HUES48 (cell line): ENCODE measurements around the gene ATP13A2.

Experiments
- H3K27ac ChIP-seq: one replicate; pipeline ENCODE4 v1.7.0; 2013; ENCODE audit warnings: low read depth, low read length, inconsistent platforms
- H3K27me3 ChIP-seq: 2 replicates; pipeline ENCODE4 v1.6.1; 2013; ENCODE audit warnings: mild to moderate bottlenecking, low read length; ENCODE audit not compliant: control insufficient read depth, insufficient read depth
- H3K36me3 ChIP-seq: 2 replicates; pipeline ENCODE4 v1.6.1; 2013; ENCODE audit warnings: low read length; ENCODE audit not compliant: control insufficient read depth, insufficient read depth
- H3K4me1 ChIP-seq: 2 replicates; pipeline ENCODE4 v1.6.1; 2013; ENCODE audit warnings: mild to moderate bottlenecking, low read length; ENCODE audit not compliant: control insufficient read depth, insufficient read depth
- H3K4me3 ChIP-seq: 2 replicates; pipeline ENCODE4 v1.5.1; 2013; ENCODE audit warnings: mild to moderate bottlenecking, low read depth, low read length
- H3K9ac ChIP-seq: 2 replicates; pipeline ENCODE4 v1.6.1; 2013; ENCODE audit warnings: mild to moderate bottlenecking, low read depth, low read length, moderate library complexity
- H3K9me3 ChIP-seq: 2 replicates; pipeline ENCODE4 v1.6.1; 2013; ENCODE audit warnings: low read length; ENCODE audit not compliant: control insufficient read depth, insufficient read depth

Gene ATP13A2

DNA sequence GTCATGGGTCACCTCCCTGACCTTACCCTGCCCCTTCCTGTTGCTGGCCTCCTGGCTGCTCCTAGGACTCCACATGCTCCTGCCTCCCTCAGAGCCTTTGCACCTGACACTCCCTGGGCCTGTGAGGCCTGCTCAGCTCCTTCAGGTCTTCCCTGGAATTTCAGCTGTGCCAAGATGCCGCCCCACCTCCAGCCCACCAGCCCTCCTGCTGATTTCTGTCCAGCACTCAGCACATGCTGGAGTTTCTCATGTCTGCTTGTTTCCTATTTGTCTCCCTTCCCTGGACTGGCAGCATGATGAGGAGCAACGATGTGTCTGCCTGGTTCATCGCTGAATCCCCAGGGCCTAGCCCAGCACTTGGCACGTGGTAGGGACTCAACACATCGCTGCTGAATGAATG is 34.4 kb downstream of the ATP13A2 start:
- peaks cover 8% of the 10 kb centered on the region for H3K4me1 ChIP-seq
- H3K27ac ChIP-seq = no peak overlapping the region
- peaks cover 42% of the 10 kb centered on the region for H3K36me3 ChIP-seq
- no peaks in the 10 kb centered on the region for H3K9me3 ChIP-seq
- no peaks in the 10 kb centered on the region for H3K27me3 ChIP-seq
- H3K4me3 ChIP-seq = no peak overlapping the region
- no peak overlapping the region for H3K9ac ChIP-seq

DNA sequence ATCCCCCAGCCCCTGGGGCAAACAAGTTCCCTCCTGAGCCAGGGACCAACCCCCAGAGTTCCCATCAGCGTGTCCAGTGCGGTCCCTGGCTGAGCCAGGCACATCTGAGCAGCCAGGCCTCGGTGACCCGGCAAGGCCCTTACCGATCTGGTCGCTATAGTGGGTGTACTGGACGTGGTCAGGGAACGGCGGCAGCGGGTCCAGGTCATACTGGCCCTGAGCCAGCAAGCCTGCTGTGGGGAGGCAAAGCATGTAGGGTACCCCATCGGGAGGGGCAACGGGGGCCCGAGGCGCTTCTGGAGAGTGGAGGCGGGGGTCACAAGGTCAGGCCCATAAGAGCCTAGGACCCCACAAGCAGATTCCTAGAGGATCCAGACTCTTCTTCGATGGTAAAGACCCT is 34.8 kb downstream of the ATP13A2 start:
- H3K9ac ChIP-seq = no peak overlapping the region
- H3K27me3 ChIP-seq = no peaks in the 10 kb centered on the region
- H3K4me1 ChIP-seq = peaks cover 11% of the 10 kb centered on the region
- H3K36me3 ChIP-seq = peaks cover 46% of the 10 kb centered on the region
- no peak overlapping the region for H3K27ac ChIP-seq
- H3K9me3 ChIP-seq = no peaks in the 10 kb centered on the region
- H3K4me3 ChIP-seq = no peak overlapping the region

DNA sequence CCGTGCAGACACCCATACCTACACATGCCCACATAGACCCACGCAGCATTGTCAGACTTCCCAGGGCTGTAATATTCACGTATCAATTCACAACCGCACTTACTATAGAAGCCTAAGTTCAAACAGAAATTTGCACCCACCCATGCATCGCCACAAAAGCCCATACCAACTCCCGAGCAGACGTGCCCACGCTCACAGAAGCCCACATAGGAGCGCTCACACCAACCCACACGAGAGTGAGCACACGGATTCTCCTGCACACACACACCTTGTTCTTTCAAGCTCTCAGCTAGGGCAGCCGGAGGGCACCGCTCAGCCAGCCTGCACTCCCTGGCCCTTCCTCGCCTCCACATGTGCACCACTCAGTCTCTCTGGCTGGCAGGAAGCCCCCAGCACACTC is 35.9 kb downstream of the ATP13A2 start:
- Histone ChIP-seq H3K9me3 (no peaks in the 10 kb centered on the region), H3K4me1 (peaks cover 13% of the 10 kb centered on the region), H3K9ac (no peak overlapping the region), H3K27me3 (no peaks in the 10 kb centered on the region), H3K36me3 (peaks cover 53% of the 10 kb centered on the region), H3K27ac (no peak overlapping the region), H3K4me3 (no peak overlapping the region)

DNA sequence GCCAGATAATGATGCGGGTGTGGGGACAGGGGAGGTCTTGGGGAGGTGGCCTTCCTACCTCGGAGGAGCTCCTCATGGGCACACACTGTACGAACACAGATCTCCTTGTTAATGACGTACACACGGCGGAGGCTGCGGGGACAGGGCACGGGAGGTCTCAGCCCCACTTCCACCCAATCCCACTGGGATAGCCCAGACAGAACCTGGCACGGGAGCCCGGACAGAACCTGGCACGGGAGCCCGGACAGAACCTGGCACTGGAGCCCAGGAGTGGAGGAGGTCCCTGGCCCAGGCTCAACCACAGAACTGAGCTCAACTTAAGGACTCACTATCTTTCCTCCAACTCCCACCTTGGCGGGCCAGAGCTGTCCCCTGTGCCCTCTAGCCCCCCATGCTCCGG is 36.5 kb downstream of the ATP13A2 start:
- H3K27ac ChIP-seq = no peak overlapping the region
- peaks cover 59% of the 10 kb centered on the region for H3K36me3 ChIP-seq
- no peaks in the 10 kb centered on the region for H3K9me3 ChIP-seq
- no peaks in the 10 kb centered on the region for H3K27me3 ChIP-seq
- peaks cover 12% of the 10 kb centered on the region for H3K4me1 ChIP-seq
- no peak overlapping the region for H3K9ac ChIP-seq
- H3K4me3 ChIP-seq = no peak overlapping the region

DNA sequence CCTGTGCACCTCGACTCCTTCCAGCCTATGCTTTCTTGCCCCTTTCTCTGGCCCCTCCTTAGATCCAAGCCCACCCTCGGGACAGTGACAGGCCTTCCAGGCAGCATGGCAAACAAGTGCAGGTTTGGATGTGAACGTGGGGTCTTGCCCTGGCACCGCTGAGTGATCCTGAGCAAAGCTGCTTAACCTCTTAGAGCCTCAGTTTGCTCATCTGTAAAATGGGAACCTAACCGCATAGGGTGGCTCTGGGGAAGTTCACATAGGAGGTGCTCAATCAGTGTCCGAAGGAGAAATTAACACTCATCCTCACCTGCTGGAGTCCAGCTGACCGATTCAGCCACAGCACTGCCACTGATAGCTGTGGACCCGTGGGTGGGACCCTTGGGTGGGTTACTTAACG is 38.5 kb downstream of the ATP13A2 start:
- H3K4me3 ChIP-seq = no peak overlapping the region
- H3K9ac ChIP-seq = no peak overlapping the region
- H3K4me1 ChIP-seq = peaks cover 7% of the 10 kb centered on the region; the same call in 1 of the 2 replicates
- no peaks in the 10 kb centered on the region for H3K27me3 ChIP-seq
- no peak overlapping the region for H3K27ac ChIP-seq
- H3K36me3 ChIP-seq = peaks cover 72% of the 10 kb centered on the region
- no peaks in the 10 kb centered on the region for H3K9me3 ChIP-seq

DNA sequence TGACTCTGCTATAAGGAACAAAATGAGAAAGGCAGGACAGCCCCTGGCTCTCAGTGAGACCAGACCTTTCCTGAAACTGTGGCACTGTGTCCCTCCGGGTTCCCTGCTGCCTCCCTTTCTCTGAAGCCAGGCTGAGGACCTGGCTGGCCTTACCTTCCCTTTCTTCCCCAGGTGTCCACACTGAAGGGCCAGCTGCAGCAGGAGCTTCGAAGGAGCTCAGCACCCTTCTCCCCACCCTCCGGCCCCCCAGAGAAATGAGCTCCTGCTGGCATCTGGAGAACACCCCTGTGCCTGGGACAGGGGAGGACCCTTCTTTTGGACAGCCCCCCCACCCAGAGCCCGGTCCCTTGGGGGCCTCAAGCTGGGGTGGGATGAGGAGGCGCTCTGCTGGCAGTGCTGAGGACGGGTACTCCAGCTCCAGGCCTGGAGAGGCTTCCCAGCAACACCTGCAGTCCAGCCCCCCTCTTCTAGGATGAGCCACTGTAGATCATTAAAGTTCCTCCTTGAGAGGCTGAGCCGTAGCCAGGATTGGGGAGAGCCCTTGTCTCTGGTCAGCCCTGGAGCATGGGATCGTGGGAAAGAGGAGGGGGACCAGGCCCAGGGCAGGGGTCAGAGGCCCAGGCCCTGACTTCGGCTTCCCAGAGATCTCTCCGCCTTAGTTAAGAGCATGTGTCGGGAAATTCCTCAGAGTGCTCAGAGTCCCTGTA is 39.4 kb downstream of the ATP13A2 start:
- H3K36me3 ChIP-seq = peaks cover 71% of the 10 kb centered on the region
- H3K4me1 ChIP-seq = peaks cover 7% of the 10 kb centered on the region; the same call in 1 of the 2 replicates
- no peak overlapping the region for H3K9ac ChIP-seq
- no peaks in the 10 kb centered on the region for H3K27me3 ChIP-seq
- peak overlapping the region; percentile 48 for H3K27ac ChIP-seq
- H3K9me3 ChIP-seq = no peaks in the 10 kb centered on the region
- H3K4me3 ChIP-seq = no peak overlapping the region

DNA sequence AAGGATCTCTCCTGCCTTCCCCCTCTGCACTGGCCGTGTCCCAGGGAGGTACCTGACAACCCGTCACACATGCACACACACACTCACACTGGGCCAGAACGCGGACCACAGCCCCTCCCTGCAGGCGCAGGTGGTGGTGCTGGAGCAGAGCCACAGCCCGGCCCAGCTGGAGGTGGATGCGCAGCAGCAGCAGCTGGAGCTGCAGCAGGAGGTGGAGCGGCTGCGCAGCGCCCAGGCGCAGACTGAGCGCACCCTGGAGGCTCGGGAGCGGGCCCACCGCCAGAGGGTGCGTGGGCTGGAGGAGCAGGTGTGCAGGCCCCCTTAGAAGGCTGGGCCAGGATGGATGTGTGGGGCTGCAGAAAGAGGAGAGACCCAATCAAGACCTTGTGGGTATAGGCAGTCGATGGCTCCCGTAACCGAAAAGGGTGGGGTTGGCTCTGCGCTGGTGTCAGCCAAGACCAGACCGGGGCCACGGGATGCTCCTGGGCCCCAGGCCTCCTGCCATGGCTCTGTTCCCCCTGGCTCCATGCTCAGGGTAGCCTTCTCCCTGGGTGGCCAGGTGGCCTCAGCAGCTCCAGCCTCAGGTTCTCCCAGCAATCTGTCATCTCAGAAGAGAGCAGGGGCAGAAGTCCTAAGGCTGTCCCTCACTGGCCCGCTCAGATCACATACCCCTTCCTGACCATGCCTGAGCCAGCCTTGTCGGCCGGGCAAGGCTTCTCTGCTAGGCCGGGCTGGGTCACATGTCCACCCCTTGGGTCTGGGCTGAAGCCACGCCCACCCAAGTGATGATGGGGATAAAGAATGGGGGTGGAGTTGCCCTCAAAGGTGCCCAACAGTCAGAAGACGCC is 40.2 kb downstream of the ATP13A2 start:
- H3K9me3 ChIP-seq = no peaks in the 10 kb centered on the region
- peak overlapping the region; percentile 48 for H3K27ac ChIP-seq
- no peaks in the 10 kb centered on the region for H3K27me3 ChIP-seq
- peaks cover 7% of the 10 kb centered on the region; the same call in 1 of the 2 replicates for H3K4me1 ChIP-seq
- peaks cover 67% of the 10 kb centered on the region for H3K36me3 ChIP-seq
- no peak overlapping the region for H3K4me3 ChIP-seq
- no peak overlapping the region for H3K9ac ChIP-seq

DNA sequence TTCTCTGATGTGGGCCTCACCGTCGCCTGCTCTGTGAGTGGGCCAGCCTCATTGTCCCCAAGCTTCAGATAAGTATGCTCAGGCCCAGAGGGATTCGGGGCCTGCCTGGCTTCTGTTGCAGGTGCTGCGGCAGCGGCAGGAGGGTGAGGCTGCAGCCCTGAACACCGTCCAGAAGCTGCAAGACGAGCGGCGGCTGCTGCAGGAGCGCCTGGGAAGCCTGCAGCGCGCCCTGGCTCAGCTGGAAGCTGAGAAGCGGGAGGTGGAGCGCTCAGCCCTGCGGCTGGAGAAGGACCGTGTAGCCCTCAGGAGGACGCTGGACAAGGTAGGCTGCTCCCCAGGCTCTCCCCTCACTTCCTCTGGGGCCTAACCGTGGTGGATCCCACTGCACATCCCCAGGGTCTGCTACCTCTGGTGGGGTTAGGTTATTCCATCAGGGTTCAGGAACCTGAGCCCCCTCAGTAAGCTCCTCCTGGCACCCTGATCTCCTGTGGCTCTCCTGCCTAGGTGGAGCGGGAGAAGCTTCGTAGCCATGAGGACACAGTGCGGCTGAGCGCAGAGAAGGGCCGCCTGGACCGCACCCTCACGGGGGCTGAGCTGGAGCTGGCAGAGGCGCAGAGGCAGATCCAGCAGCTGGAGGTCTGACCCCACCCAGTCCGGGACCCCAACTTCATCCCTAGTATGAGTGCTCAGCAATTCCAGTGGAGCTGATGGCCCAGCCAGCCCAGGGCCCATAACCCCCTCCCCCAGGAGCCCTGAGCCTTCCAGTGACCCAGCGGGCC is 41.4 kb downstream of the ATP13A2 start:
- H3K27me3 ChIP-seq = no peaks in the 10 kb centered on the region

DNA sequence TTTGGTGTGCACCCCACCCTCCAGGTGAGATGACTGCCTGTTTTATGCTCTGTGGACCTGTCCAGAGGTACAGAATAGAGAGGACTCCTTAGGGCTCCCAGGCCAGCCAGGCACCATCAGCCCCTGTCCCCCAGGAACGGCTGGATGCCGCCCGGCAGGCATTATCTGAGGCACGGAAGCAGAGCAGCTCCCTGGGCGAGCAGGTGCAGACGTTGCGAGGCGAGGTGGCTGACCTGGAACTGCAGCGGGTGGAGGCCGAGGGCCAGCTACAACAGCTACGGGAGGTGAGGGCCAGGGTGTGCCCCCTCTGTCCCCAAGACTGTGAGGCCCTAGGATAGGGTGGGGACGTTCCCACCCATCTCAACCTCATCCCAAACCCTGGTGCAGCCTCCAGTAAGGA is 42.1 kb downstream of the ATP13A2 start:
- peaks cover 7% of the 10 kb centered on the region; the same call in 1 of the 2 replicates for H3K4me1 ChIP-seq
- no peaks in the 10 kb centered on the region for H3K27me3 ChIP-seq

More for the DNA sequence above, 41.4 kb downstream of the ATP13A2 start:
- Histone ChIP-seq H3K36me3 (peaks cover 69% of the 10 kb centered on the region), H3K9me3 (no peaks in the 10 kb centered on the region), H3K4me1 (peaks cover 7% of the 10 kb centered on the region; the same call in 1 of the 2 replicates), H3K4me3 (no peak overlapping the region), H3K9ac (no peak overlapping the region), H3K27ac (no peak overlapping the region)

DNA sequence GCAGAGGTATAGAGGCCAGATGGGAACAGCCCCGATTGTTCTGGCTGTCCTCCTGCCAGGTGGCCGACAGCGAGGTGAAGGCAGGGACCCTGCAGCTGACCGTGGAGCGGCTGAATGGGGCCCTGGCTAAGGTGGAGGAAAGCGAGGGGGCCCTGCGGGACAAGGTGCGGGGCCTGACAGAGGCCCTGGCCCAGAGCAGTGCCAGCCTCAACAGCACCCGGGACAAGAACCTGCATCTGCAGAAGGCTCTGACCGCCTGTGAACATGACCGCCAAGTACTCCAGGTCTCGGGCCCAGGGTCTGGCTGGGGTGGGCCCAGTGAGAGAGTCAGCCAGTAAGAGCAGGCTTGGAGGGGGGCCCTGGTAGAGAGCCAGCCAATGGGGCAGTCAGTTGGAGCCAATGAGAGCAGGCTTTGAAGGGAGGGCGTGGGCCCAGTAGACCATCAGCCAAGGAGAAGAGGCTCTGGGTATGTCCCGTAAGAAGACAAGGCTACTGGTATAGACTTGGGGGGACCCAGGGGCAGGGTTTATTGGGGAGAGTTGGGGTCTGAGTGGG is 42.6 kb downstream of the ATP13A2 start:
- H3K4me3 ChIP-seq = no peak overlapping the region

More for the DNA sequence above, 42.1 kb downstream of the ATP13A2 start:
- Histone ChIP-seq H3K36me3 (peaks cover 68% of the 10 kb centered on the region), H3K27ac (no peak overlapping the region), H3K9ac (no peak overlapping the region), H3K4me3 (no peak overlapping the region), H3K9me3 (no peaks in the 10 kb centered on the region)

More for the DNA sequence above, 42.6 kb downstream of the ATP13A2 start:
- Histone ChIP-seq H3K9ac (no peak overlapping the region), H3K27me3 (no peaks in the 10 kb centered on the region), H3K36me3 (peaks cover 68% of the 10 kb centered on the region), H3K4me1 (peaks cover 7% of the 10 kb centered on the region; the same call in 1 of the 2 replicates), H3K27ac (no peak overlapping the region), H3K9me3 (no peaks in the 10 kb centered on the region)
